ENCODE data around the gene LCE2C.
"Not testable (repeated sequence)": the region's sequence is repeated elsewhere in the genome, so short reads cannot be mapped to it uniquely, and the experiment has no call there.

LCE2C gene

DNA sequence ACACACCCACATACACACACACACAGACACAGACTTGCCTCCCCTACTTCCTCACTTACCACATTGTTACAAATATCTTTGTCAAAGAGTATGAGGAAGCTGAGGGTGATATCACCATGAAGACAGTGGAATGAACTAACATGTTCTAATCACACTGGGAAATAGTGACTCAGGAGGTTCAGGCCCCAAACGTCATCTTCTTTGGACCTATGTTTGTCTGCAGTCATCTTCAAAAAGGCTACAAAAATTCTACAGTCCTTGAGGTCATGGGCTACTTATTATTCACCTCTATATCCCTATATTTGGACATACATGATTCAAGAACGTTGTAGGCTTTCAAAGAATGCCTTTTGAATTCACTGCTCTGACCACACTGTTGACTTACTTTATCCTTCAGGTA, 2.1 kb upstream of the LCE2C start:
- DNase-seq (ENCODE audit: low read depth in 2 of 2): no peak
- no peak overlapping the region for H3K4me3 ChIP-seq (replicated peaks in 1 of 2; ENCODE audit: low read depth in 2 of 2, low read length in 2 of 2)
- TF ChIP-seq, protein P1, sequence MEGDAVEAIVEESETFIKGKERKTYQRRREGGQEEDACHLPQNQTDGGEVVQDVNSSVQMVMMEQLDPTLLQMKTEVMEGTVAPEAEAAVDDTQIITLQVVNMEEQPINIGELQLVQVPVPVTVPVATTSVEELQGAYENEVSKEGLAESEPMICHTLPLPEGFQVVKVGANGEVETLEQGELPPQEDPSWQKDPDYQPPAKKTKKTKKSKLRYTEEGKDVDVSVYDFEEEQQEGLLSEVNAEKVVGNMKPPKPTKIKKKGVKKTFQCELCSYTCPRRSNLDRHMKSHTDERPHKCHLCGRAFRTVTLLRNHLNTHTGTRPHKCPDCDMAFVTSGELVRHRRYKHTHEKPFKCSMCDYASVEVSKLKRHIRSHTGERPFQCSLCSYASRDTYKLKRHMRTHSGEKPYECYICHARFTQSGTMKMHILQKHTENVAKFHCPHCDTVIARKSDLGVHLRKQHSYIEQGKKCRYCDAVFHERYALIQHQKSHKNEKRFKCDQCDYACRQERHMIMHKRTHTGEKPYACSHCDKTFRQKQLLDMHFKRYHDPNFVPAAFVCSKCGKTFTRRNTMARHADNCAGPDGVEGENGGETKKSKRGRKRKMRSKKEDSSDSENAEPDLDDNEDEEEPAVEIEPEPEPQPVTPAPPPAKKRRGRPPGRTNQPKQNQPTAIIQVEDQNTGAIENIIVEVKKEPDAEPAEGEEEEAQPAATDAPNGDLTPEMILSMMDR (IDR thresholded peaks at IDR 0.05; ENCODE audit: low read depth, low read length): no peak

DNA sequence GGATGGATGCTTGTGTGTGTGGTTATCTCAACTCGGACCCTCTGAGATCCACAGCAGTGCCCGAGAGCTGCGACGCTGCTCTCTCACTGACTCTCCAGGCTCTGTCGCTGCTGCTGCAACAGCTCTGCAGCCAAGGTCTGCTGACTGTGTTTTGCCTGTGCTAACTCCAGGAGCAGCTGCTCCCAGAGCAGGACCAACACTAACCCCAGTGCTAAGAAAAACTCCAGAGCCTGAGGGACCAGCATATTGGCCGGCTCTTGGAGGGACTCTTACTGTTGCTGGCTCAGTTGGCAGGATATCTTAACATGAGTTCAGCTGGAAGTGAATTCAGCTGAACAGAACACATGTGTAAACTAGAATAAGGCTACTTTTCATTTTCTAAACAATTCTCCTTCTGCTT, 4.4 kb downstream of the LCE2C start:
- no peak overlapping the region for H3K4me3 ChIP-seq (replicated peaks in 1 of 2; ENCODE audit: low read depth in 2 of 2, low read length in 2 of 2)
- TF ChIP-seq, protein P1 (IDR thresholded peaks at IDR 0.05; ENCODE audit: low read depth, low read length): no peak
- DNase-seq (ENCODE audit: low read depth in 2 of 2): no peak

DNA sequence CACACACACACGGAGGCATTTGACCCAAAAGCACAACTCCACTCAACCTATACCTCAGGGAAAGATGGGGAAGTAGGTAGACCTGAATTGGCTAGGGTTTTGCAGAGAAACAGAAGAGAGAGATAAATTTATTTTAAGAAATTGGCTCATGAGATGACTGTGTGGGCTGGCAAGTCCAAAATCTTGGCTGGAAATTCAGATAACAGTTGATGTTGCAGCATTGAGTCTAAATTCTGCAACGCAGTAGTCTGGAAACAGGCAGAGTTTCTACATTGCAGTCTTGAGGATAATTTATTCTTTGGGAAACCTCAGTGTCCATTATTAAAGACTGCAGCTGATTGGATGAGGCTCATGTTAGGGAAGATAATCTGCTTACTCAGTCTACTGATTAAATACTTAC, 6.5 kb downstream of the LCE2C start:
- no peak for DNase-seq (ENCODE audit: low read depth in 2 of 2)
- no peak overlapping the region for H3K4me3 ChIP-seq (replicated peaks in 1 of 2; ENCODE audit: low read depth in 2 of 2, low read length in 2 of 2)
- TF ChIP-seq, protein P1 (IDR thresholded peaks at IDR 0.05; ENCODE audit: low read depth, low read length): no peak

DNA sequence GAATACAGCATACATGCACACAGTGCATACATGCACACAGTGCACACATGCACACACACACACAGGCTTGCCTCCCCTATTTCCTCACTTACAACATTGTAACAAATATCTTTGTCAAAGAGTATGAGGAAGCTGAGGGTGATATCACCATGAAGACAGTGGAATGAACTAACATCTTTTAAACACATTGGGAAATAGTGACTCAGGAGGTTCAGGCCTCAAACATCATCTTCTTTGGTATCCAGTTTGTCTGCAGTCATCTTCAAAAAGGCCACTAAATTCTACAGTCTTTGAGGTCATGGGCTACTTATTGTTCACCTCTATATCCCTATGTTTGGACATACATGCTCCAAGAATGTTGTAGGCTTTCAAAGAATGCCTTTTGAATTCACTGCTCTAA, 8.8 kb downstream of the LCE2C start:
- H3K4me3 ChIP-seq (replicated peaks in 1 of 2; ENCODE audit: low read depth in 2 of 2, low read length in 2 of 2): no peak overlapping the region

DNA sequence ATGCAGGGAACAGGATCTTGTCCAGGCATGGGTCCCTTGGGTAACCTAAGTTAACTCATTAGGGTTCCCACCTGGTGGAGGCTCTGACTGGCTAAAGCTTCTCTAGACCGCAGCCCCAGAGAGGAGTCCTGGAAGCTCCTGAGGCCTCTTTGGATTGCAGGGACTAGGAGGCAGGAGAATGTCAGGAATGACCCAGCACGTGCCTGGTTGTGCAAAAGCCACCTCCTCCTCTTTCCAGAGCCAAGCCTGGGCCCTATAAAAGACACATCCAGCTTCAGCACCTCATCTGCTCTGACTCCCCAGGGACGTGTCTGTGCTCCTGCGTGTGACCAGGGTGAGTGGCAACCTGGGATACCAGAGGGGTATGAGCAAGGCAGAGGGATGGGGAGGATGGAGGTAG, 10.7 kb downstream of the LCE2C start, which contains the start of gene LCE2B:
TSS of gene LCE2B (plus strand) at position 301 of the 400 bp plus-strand sequence. CDS start 721 bp downstream, outside the sequence.
- H3K4me3 ChIP-seq (replicated peaks in 1 of 2; ENCODE audit: low read depth in 2 of 2, low read length in 2 of 2); DNase-seq (ENCODE audit: low read depth in 2 of 2): not testable (repeated sequence)

More for the DNA sequence above, 8.8 kb downstream of the LCE2C start:
- DNase-seq (ENCODE audit: low read depth in 2 of 2): no peak
- TF ChIP-seq, protein P1 (IDR thresholded peaks at IDR 0.05; ENCODE audit: low read depth, low read length): no peak

DNA sequence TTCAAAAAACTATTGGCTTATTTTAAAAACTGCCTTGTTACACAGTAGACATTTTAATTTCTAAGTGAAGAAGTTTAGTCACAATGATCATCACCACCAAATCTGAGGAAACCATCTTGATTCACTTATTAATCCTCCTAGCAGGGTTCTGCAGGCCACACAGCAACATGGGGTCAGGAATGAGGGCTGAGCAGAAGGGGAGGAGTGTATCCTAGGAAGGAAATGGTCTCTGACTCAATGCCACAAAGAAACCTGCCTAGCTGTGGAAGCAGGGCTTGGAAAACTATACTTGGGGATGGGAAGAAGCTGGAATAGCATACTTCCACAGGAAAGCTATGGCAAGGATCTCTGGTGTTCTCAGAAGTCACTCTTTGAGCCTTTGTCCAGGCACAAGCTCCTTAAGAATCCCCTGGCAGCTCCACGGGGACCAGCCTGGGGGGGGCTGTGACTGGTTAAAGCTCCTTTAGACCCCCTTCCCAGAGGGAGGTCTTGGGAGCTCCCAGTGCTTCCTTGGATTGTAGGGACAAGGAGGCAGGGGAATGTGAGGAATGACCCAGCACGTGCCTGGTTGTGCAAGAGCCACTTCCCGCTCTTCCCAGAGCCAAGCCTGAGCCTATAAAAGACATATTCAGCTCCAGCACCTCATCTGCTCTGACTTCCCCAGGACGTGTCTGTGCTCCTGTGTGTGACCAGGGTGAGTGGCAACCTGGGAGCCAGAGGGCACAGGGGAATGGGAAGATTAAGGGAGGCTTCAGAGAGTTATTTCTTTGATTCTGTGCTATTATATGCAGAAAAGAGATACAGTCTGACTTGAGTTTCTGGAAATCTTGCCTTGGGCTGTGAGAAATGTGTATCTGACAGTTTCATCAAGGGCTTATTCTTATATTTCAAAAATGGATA, 22.9 kb downstream of the LCE2C start, which contains the start of gene LCE2A:
TSS of gene LCE2A (plus strand) at position 645 of the 900 bp plus-strand sequence. CDS start 557 bp downstream, outside the sequence.
- H3K4me3 ChIP-seq (replicated peaks in 1 of 2; ENCODE audit: low read depth in 2 of 2, low read length in 2 of 2): no peak within 1 kb of the TSS
- TF ChIP-seq, protein P1 (IDR thresholded peaks at IDR 0.05; ENCODE audit: low read depth, low read length): no peak
- DNase-seq (ENCODE audit: low read depth in 2 of 2): no peak

DNA sequence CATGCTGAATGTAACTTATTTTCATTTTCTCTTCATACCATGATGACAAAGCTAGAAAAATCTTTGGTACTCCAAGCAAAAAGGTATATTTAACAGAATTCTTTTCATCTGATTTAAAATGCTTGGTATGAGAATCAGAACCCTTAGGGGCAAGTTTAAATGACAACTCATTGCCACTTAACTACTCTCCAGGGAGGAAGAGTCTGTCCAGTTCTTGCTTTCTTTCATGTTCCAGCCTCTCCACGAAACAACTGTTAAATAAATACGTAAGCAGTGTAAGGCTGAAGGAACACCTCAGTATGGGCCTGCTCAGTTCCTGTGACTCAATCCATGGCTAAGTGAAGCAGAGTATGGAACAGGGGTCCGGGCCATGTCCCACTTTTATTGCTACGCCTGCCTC, 24.7 kb downstream of the LCE2C start:
- no peak overlapping the region for H3K4me3 ChIP-seq (replicated peaks in 1 of 2; ENCODE audit: low read depth in 2 of 2, low read length in 2 of 2)
- TF ChIP-seq, protein P1 (IDR thresholded peaks at IDR 0.05; ENCODE audit: low read depth, low read length): no peak
- no peak for DNase-seq (ENCODE audit: low read depth in 2 of 2)

All from cardiac fibroblast (primary cell).